ENCODE measurements around the gene KCNMA1.
A peak's percentile ranks its signal among the peaks of the same experiment; 100 is the strongest.

Gene KCNMA1

GRCh38 chr10:77513781-77514331 is 123.8 kb downstream of the KCNMA1 start:
- Histone ChIP-seq H3K9ac (ENCODE audit: insufficient read length, low read depth) (peak overlapping the region; percentile 5), H3K4me1 (ENCODE audit: insufficient read depth, insufficient read length) (peaks cover 8% of the 10 kb centered on the region), H3K36me3 (ENCODE audit: insufficient read depth, insufficient read length, low read length) (no peaks in the 10 kb centered on the region), H3K27me3 (ENCODE audit: insufficient read depth, insufficient read length) (no peaks in the 10 kb centered on the region), H3K4me3 (ENCODE audit: insufficient read length, low read depth) (no peak overlapping the region), H3K9me3 (ENCODE audit: insufficient read depth, low read length) (no peaks in the 10 kb centered on the region; the same call in 1 of the 2 replicates)
- TF ChIP-seq YY1 (IDR thresholded peaks at IDR 0.05; ENCODE audit: insufficient read depth, insufficient read length) (no peak), ZNF274 (IDR thresholded peaks at IDR 0.05; ENCODE audit: low read depth, low read length) (no peak), SUZ12 (IDR thresholded peaks at IDR 0.05; ENCODE audit: extremely low read depth, insufficient read depth, insufficient read length) (no peak)
- no peak for DNase-seq (ENCODE audit: low read depth, low spot score)

GRCh38 chr10:77513220-77513619 is 124.4 kb downstream of the KCNMA1 start:
- H3K27me3 ChIP-seq (ENCODE audit: insufficient read depth, insufficient read length), result no peaks in the 10 kb centered on the region
- no peak overlapping the region for H3K4me3 ChIP-seq (ENCODE audit: insufficient read length, low read depth)
- no peak for DNase-seq (ENCODE audit: low read depth, low spot score)
- no peak overlapping the region for H3K9ac ChIP-seq (ENCODE audit: insufficient read length, low read depth)
- peaks cover 8% of the 10 kb centered on the region for H3K4me1 ChIP-seq (ENCODE audit: insufficient read depth, insufficient read length)
- H3K36me3 ChIP-seq (ENCODE audit: insufficient read depth, insufficient read length, low read length), result no peaks in the 10 kb centered on the region
- no peak for TF ChIP-seq YY1 (IDR thresholded peaks at IDR 0.05; ENCODE audit: insufficient read depth, insufficient read length)
- no peak for TF ChIP-seq SUZ12 (IDR thresholded peaks at IDR 0.05; ENCODE audit: extremely low read depth, insufficient read depth, insufficient read length)
- TF ChIP-seq ZNF274 (IDR thresholded peaks at IDR 0.05; ENCODE audit: low read depth, low read length), result no peak
- no peaks in the 10 kb centered on the region; the same call in 1 of the 2 replicates for H3K9me3 ChIP-seq (ENCODE audit: insufficient read depth, low read length)

GRCh38 chr10:77512219-77512578 is 125.4 kb downstream of the KCNMA1 start:
- H3K4me3 ChIP-seq (ENCODE audit: insufficient read length, low read depth), result no peak overlapping the region
- no peak for DNase-seq (ENCODE audit: low read depth, low spot score)

GRCh38 chr10:77511498-77512218 is 126.0 kb downstream of the KCNMA1 start:
- DNase-seq (ENCODE audit: low read depth, low spot score), result no peak
- H3K9me3 ChIP-seq (ENCODE audit: insufficient read depth, low read length), result no peaks in the 10 kb centered on the region; the same call in 1 of the 2 replicates
- H3K4me1 ChIP-seq (ENCODE audit: insufficient read depth, insufficient read length), result peaks cover 8% of the 10 kb centered on the region
- H3K27me3 ChIP-seq (ENCODE audit: insufficient read depth, insufficient read length), result no peaks in the 10 kb centered on the region
- no peak overlapping the region for H3K9ac ChIP-seq (ENCODE audit: insufficient read length, low read depth)
- H3K36me3 ChIP-seq (ENCODE audit: insufficient read depth, insufficient read length, low read length), result no peaks in the 10 kb centered on the region
- H3K4me3 ChIP-seq (ENCODE audit: insufficient read length, low read depth), result no peak overlapping the region
- TF ChIP-seq YY1 (IDR thresholded peaks at IDR 0.05; ENCODE audit: insufficient read depth, insufficient read length), result no peak
- TF ChIP-seq ZNF274 (IDR thresholded peaks at IDR 0.05; ENCODE audit: low read depth, low read length), result no peak
- TF ChIP-seq SUZ12 (IDR thresholded peaks at IDR 0.05; ENCODE audit: extremely low read depth, insufficient read depth, insufficient read length), result no peak

More at GRCh38 chr10:77512219-77512578, 125.4 kb downstream of the KCNMA1 start:
- Histone ChIP-seq H3K27me3 (ENCODE audit: insufficient read depth, insufficient read length) (no peaks in the 10 kb centered on the region), H3K9ac (ENCODE audit: insufficient read length, low read depth) (no peak overlapping the region), H3K36me3 (ENCODE audit: insufficient read depth, insufficient read length, low read length) (no peaks in the 10 kb centered on the region), H3K9me3 (ENCODE audit: insufficient read depth, low read length) (no peaks in the 10 kb centered on the region; the same call in 1 of the 2 replicates), H3K4me1 (ENCODE audit: insufficient read depth, insufficient read length) (peaks cover 8% of the 10 kb centered on the region)
- TF ChIP-seq YY1 (IDR thresholded peaks at IDR 0.05; ENCODE audit: insufficient read depth, insufficient read length) (no peak), SUZ12 (IDR thresholded peaks at IDR 0.05; ENCODE audit: extremely low read depth, insufficient read depth, insufficient read length) (no peak), ZNF274 (IDR thresholded peaks at IDR 0.05; ENCODE audit: low read depth, low read length) (no peak)

- Histone ChIP-seq H3K4me1 (ENCODE audit: insufficient read depth, insufficient read length) (peaks cover 8% of the 10 kb centered on the region), H3K27me3 (ENCODE audit: insufficient read depth, insufficient read length) (no peaks in the 10 kb centered on the region), H3K9me3 (ENCODE audit: insufficient read depth, low read length) (no peaks in the 10 kb centered on the region; the same call in 1 of the 2 replicates), H3K4me3 (ENCODE audit: insufficient read length, low read depth) (no peak overlapping the region), H3K36me3 (ENCODE audit: insufficient read depth, insufficient read length, low read length) (no peaks in the 10 kb centered on the region), H3K9ac (ENCODE audit: insufficient read length, low read depth) (no peak overlapping the region)
- DNase-seq (ENCODE audit: low read depth, low spot score), result no peak
- no peak for TF ChIP-seq YY1 (IDR thresholded peaks at IDR 0.05; ENCODE audit: insufficient read depth, insufficient read length)
- TF ChIP-seq ZNF274 (IDR thresholded peaks at IDR 0.05; ENCODE audit: low read depth, low read length), result no peak
- no peak for TF ChIP-seq SUZ12 (IDR thresholded peaks at IDR 0.05; ENCODE audit: extremely low read depth, insufficient read depth, insufficient read length)
Observed at GRCh38 chr10:77510695-77511094, 126.9 kb downstream of the KCNMA1 start.

- H3K36me3 ChIP-seq (ENCODE audit: insufficient read depth, insufficient read length, low read length), result no peaks in the 10 kb centered on the region
- H3K9me3 ChIP-seq (ENCODE audit: insufficient read depth, low read length), result no peaks in the 10 kb centered on the region; the same call in 1 of the 2 replicates
- TF ChIP-seq ZNF274 (IDR thresholded peaks at IDR 0.05; ENCODE audit: low read depth, low read length) (no peak), YY1 (IDR thresholded peaks at IDR 0.05; ENCODE audit: insufficient read depth, insufficient read length) (no peak), SUZ12 (IDR thresholded peaks at IDR 0.05; ENCODE audit: extremely low read depth, insufficient read depth, insufficient read length) (no peak)
- H3K4me3 ChIP-seq (ENCODE audit: insufficient read length, low read depth), result no peak overlapping the region
- H3K9ac ChIP-seq (ENCODE audit: insufficient read length, low read depth), result no peak overlapping the region
- peaks cover 8% of the 10 kb centered on the region for H3K4me1 ChIP-seq (ENCODE audit: insufficient read depth, insufficient read length)
- H3K27me3 ChIP-seq (ENCODE audit: insufficient read depth, insufficient read length), result no peaks in the 10 kb centered on the region
- no peak for DNase-seq (ENCODE audit: low read depth, low spot score)
Observed at GRCh38 chr10:77510294-77510693, 127.3 kb downstream of the KCNMA1 start.

- TF ChIP-seq ZNF274 (IDR thresholded peaks at IDR 0.05; ENCODE audit: low read depth, low read length) (no peak), YY1 (IDR thresholded peaks at IDR 0.05; ENCODE audit: insufficient read depth, insufficient read length) (no peak), SUZ12 (IDR thresholded peaks at IDR 0.05; ENCODE audit: extremely low read depth, insufficient read depth, insufficient read length) (no peak)
- DNase-seq (ENCODE audit: low read depth, low spot score), result no peak
- Histone ChIP-seq H3K9ac (ENCODE audit: insufficient read length, low read depth) (no peak overlapping the region), H3K27me3 (ENCODE audit: insufficient read depth, insufficient read length) (no peaks in the 10 kb centered on the region), H3K4me3 (ENCODE audit: insufficient read length, low read depth) (no peak overlapping the region), H3K9me3 (ENCODE audit: insufficient read depth, low read length) (no peaks in the 10 kb centered on the region; the same call in 1 of the 2 replicates), H3K36me3 (ENCODE audit: insufficient read depth, insufficient read length, low read length) (no peaks in the 10 kb centered on the region), H3K4me1 (ENCODE audit: insufficient read depth, insufficient read length) (peaks cover 8% of the 10 kb centered on the region)
Observed at GRCh38 chr10:77509391-77509790, 128.2 kb downstream of the KCNMA1 start.

All from NT2/D1 (cell line).